ENCODE measurements around the gene CMKLR1.

CMKLR1 gene

GRCh38 chr12:108297895-108298760 is 41.0 kb downstream of the CMKLR1 start:
- no peak for DNase-seq

GRCh38 chr12:108297424-108297823 is 41.7 kb downstream of the CMKLR1 start:
- no peak for DNase-seq

GRCh38 chr12:108296945-108297344 is 42.2 kb downstream of the CMKLR1 start:
- DNase-seq: no peak

GRCh38 chr12:108295641-108296040 is 43.5 kb downstream of the CMKLR1 start:
- no peak for DNase-seq

GRCh38 chr12:108289350-108290161 is 49.6 kb downstream of the CMKLR1 start:
- DNase-seq: no peak

- no peak for DNase-seq
These were observed 51.9 kb downstream of the CMKLR1 start for GRCh38 chr12:108287227-108287626.

GRCh38 chr12:108285016-108285415 is 54.1 kb downstream of the CMKLR1 start:
- DNase-seq: no peak

- DNase-seq: no peak
These were observed 54.9 kb downstream of the CMKLR1 start for GRCh38 chr12:108284163-108284562.

- no peak for DNase-seq
These were observed 56.4 kb downstream of the CMKLR1 start for GRCh38 chr12:108282676-108283075.

- no peak for DNase-seq
These were observed 57.0 kb downstream of the CMKLR1 start for GRCh38 chr12:108282160-108282559.

- DNase-seq: no peak
These were observed 61.5 kb downstream of the CMKLR1 start for GRCh38 chr12:108277613-108278012.

GRCh38 chr12:108273217-108273616 is 65.9 kb downstream of the CMKLR1 start:
- no peak for DNase-seq

- no peak for DNase-seq
These were observed 66.9 kb downstream of the CMKLR1 start for GRCh38 chr12:108271951-108272872.

GRCh38 chr12:108270849-108271143 is 68.3 kb downstream of the CMKLR1 start:
- DNase-seq: no peak

- no peak for DNase-seq
These were observed 68.9 kb downstream of the CMKLR1 start for GRCh38 chr12:108270035-108270848.

- no peak for DNase-seq
These were observed 69.9 kb downstream of the CMKLR1 start for GRCh38 chr12:108269224-108269623.

- DNase-seq: no peak
These were observed 70.7 kb downstream of the CMKLR1 start for GRCh38 chr12:108268397-108268796.

GRCh38 chr12:108267450-108267849 is 71.7 kb downstream of the CMKLR1 start:
- DNase-seq: no peak

- DNase-seq: no peak
These were observed 73.0 kb downstream of the CMKLR1 start for GRCh38 chr12:108266131-108266530.

GRCh38 chr12:108265505-108265904 is 73.6 kb downstream of the CMKLR1 start:
- DNase-seq: no peak

- no peak for DNase-seq
These were observed 78.1 kb downstream of the CMKLR1 start for GRCh38 chr12:108260969-108261368.

- no peak for DNase-seq
These were observed 79.1 kb downstream of the CMKLR1 start for GRCh38 chr12:108260039-108260438.

Measured in stimulated activated CD8-positive, alpha-beta memory T cell treated with anti-CD3 and anti-CD28 coated beads, Interleukin-4, amount 100 ng/mL, for 48 hours (primary cell).